EL (cell line): ENCODE measurements around the gene NXPE1.

ENCODE experiments used
- DNase-seq: peaks from one replicate; pipeline ENCODE4 v3.0.0-alpha.2; 2016

The NXPE1 gene

GRCh38 chr11:114562166-114562916 is 2.7 kb upstream of the NXPE1 start:
- peak; percentile 2 for DNase-seq

GRCh38 chr11:114556135-114556534 is 3.5 kb downstream of the NXPE1 start:
- no peak for DNase-seq

- no peak for DNase-seq
Observed at GRCh38 chr11:114553642-114554041, 6.0 kb downstream of the NXPE1 start.

- DNase-seq, result no peak
Observed at GRCh38 chr11:114551060-114551459, 8.6 kb downstream of the NXPE1 start.

- DNase-seq, result no peak
Observed at GRCh38 chr11:114525682-114526081, 34.0 kb downstream of the NXPE1 start.

GRCh38 chr11:114524122-114524521 is 35.6 kb downstream of the NXPE1 start:
- DNase-seq, result no peak

- no peak for DNase-seq
Observed at GRCh38 chr11:114522818-114523217, 36.9 kb downstream of the NXPE1 start.

- DNase-seq, result no peak
Observed at GRCh38 chr11:114511538-114511937, 48.1 kb downstream of the NXPE1 start.

- DNase-seq, result no peak
Observed at GRCh38 chr11:114511079-114511478, 48.6 kb downstream of the NXPE1 start.

GRCh38 chr11:114501901-114502300 is 57.8 kb downstream of the NXPE1 start:
- DNase-seq, result peak; percentile 4

- no peak for DNase-seq
Observed at GRCh38 chr11:114499756-114500155, 59.9 kb downstream of the NXPE1 start.

GRCh38 chr11:114496915-114497314 is 62.8 kb downstream of the NXPE1 start:
- DNase-seq, result no peak

GRCh38 chr11:114483929-114484328 is 75.8 kb downstream of the NXPE1 start:
- no peak for DNase-seq

GRCh38 chr11:114482114-114482513 is 77.6 kb downstream of the NXPE1 start:
- no peak for DNase-seq

- peak; percentile 8 for DNase-seq
Observed at GRCh38 chr11:114479331-114479730, 80.3 kb downstream of the NXPE1 start.

GRCh38 chr11:114478768-114479167 is 80.9 kb downstream of the NXPE1 start:
- DNase-seq, result peak; percentile 13

GRCh38 chr11:114478001-114478410 is 81.7 kb downstream of the NXPE1 start:
- DNase-seq, result no peak

GRCh38 chr11:114472661-114473060 is 87.0 kb downstream of the NXPE1 start:
- no peak for DNase-seq
